ENCODE results near the gene NOP9. TPM values are rescaled to one million over a fixed set of nuclear protein-coding genes. Genes with fewer than 3 reads are reported as not detected.

The NOP9 gene, protein sequence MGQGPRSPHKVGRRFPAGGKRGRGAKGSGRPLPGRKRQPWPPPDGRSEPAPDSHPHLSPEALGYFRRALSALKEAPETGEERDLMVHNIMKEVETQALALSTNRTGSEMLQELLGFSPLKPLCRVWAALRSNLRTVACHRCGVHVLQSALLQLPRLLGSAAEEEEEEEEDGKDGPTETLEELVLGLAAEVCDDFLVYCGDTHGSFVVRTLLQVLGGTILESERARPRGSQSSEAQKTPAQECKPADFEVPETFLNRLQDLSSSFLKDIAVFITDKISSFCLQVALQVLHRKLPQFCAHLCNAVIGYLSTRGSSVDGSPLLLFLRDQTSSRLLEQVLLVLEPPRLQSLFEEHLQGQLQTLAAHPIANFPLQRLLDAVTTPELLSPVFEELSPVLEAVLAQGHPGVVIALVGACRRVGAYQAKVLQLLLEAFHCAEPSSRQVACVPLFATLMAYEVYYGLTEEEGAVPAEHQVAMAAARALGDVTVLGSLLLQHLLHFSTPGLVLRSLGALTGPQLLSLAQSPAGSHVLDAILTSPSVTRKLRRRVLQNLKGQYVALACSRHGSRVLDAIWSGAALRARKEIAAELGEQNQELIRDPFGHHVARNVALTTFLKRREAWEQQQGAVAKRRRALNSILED
- polyA plus RNA-seq, result 1 to 10 TPM in 2 of 3 donors, not detected in 1; 1.4 to 2.4 TPM

DNA sequence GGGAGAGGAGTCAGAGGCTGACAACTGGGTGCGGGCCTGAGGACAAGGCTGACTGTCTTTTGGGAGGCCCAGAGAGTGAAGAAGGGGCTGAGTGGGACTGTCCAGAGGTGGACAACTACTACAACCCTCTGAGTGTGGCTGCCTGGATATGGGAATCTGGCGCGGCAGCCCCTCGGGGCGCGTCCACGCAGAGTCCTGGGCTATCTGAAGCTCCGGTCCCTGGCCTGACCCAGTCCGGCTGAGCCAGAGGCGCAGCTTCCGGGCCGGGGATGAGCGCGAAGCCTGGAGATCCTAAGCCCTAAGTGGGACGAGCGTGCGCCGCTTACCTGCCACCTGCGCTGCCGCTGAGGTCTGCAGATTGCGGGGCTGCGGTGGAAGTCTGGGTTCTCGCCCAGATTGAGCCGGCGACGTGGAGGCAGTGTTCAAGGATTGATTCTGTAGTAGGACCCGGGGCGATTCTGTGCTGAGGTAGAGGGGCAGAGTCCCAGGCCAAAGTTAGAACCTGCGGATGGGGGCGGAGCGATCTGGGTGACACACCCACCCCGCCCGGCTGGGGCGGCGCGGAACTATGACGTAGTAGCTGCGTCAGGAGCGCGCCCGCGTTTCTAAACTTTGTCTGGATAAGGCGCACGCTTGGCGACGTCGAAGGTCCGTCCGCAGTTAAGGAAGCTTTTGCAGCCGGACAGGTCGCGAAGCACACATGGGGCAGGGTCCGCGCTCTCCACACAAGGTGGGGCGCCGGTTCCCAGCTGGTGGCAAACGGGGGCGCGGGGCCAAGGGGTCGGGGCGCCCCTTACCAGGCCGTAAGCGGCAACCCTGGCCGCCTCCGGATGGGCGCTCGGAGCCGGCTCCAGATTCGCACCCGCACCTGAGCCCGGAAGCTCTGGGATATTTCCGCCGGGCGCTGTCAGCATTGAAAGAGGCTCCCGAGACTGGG lies at the start of gene NOP9, which contains the start of gene DHRS1:
NOP9 (plus strand) TSS at position 596 of the 937 bp plus-strand sequence; CDS start at position 701, 105 bp downstream.
DHRS1 (minus strand) TSS at position 526 of the 937 bp plus-strand sequence. CDS start 674 bp downstream, outside the sequence.
- peak; percentile 89 to 91 (median 90) for DNase-seq
- H3K9me3 Mint-ChIP-seq, result no peaks in the 10 kb centered on the region
- H3K27me3 Mint-ChIP-seq (ENCODE audit: low read depth in 3 of 3), result peaks cover 2 to 8% (median 6%) of the 10 kb centered on the region in 3 donors
- H3K27ac Mint-ChIP-seq, result peak within 1 kb of the TSS; percentile 83 to 99 (median 96)
- H3K4me3 Mint-ChIP-seq, result peak within 1 kb of the TSS; percentile 90 to 96 (median 93)
- H3K4me1 Mint-ChIP-seq, result peaks cover 49 to 63% of the 10 kb centered on the region in 2 donors
- H3K36me3 Mint-ChIP-seq, result peaks cover 17 to 43% (median 21%) of the 10 kb centered on the region in 3 donors

DNA sequence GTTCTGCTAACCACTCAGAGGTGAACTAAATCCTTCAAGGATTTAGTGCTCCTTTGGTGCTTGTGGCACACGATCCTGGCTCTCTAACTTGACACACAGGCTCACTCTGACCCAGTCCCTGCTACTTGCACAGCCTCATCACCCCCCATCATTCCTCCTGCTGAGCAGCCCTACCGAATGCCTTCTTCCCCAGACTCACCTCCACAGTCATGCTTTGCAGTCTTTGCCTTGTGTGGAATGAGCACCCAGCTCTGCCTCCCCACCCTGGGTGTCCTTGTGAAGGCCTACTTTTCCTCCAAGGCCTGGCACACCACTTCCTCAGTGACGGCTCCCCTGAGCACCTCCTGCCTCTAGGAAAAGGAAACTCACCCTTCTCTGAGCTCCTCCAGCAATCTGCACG lies 49.3 kb upstream of the NOP9 start:
- H3K4me3 Mint-ChIP-seq, result no peak overlapping the region

DNA sequence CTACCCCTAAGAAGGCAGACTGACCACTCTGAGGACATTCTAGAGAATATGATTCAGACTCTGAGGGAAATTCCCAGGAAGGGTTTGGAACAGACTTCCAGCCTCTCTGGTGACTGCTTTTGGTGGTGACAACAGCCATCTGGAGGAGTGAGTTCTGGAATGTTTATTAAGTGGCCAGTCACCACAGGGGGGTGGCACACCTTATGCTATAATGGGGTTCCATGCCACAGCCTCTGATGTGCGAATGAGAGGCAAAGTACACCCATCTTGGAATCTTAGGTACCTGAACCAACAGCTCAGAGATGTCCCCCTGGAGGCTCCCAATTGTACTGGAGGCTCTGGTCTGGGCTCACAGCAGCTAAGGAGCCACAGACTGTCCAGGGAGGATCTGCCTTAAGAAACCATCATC lies 47.8 kb upstream of the NOP9 start:
- Mint-ChIP-seq H3K36me3 (peaks cover 6 to 16% (median 11%) of the 10 kb centered on the region in 3 donors), H3K27me3 (ENCODE audit: low read depth in 3 of 3) (peaks cover 0 to 4% (median 1%) of the 10 kb centered on the region in 3 donors), H3K9me3 (no peaks in the 10 kb centered on the region), H3K27ac (no peak overlapping the region), H3K4me3 (no peak overlapping the region), H3K4me1 (peaks cover 11 to 13% of the 10 kb centered on the region in 2 donors)
- no peak for DNase-seq

More for the DNA sequence above, 49.3 kb upstream of the NOP9 start:
- peaks cover 5 to 13% (median 6%) of the 10 kb centered on the region in 3 donors for H3K36me3 Mint-ChIP-seq
- peak overlapping the region in 3 of 6 donors; percentile 10 to 74 (median 32) for H3K27ac Mint-ChIP-seq
- peaks cover 0 to 4% (median 4%) of the 10 kb centered on the region in 3 donors for H3K27me3 Mint-ChIP-seq (ENCODE audit: low read depth in 3 of 3)
- H3K9me3 Mint-ChIP-seq, result no peaks in the 10 kb centered on the region
- DNase-seq, result no peak
- peaks cover 14 to 17% of the 10 kb centered on the region in 2 donors for H3K4me1 Mint-ChIP-seq

DNA sequence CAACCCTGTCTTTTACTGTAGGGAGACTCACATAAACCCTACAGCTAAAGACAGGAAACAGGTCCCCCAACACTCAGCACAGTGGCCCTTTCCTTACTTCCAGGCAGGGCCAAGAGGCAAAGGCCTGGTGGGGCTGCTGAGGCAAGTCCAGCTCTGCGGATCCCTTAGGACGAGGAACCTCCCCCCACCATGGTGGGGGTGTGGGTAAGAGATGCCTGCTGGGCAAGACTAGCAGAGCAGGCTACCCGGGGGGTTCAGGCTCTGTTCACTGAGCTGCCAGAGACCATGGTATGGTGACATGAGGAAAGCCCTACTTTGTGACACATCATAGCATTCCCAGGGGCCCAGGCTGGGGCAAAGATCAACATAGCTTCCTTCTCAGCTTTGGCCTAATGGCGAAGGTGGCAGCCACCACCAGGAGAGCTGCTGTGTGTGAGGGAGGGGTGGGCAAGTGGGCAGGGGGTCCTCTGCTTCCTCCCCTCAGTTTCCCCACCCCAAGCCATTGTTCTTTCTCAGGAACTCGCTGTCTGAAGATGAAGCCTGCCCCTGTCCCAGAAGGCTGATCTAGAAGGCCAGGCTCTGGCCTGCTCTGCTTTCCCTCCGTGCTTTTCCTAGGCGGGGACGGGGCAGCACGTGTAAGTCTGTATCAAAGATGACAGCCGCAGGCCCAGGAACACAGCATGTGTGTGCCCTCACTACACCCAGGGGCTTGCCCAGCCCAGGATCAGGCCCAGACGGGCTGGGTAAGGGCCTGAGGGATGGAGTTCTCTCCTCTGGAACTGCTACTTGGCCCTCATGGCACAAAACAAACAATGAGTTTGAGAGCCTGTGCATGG lies 47.1 kb upstream of the NOP9 start:
- H3K27me3 Mint-ChIP-seq (ENCODE audit: low read depth in 3 of 3), result peaks cover 0 to 2% (median 0%) of the 10 kb centered on the region in 3 donors
- no peak for DNase-seq
- no peak overlapping the region for H3K27ac Mint-ChIP-seq
- no peaks in the 10 kb centered on the region for H3K9me3 Mint-ChIP-seq
- peaks cover 6 to 16% (median 11%) of the 10 kb centered on the region in 3 donors for H3K36me3 Mint-ChIP-seq
- no peak overlapping the region for H3K4me3 Mint-ChIP-seq
- H3K4me1 Mint-ChIP-seq, result peaks cover 6 to 7% of the 10 kb centered on the region in 2 donors

DNA sequence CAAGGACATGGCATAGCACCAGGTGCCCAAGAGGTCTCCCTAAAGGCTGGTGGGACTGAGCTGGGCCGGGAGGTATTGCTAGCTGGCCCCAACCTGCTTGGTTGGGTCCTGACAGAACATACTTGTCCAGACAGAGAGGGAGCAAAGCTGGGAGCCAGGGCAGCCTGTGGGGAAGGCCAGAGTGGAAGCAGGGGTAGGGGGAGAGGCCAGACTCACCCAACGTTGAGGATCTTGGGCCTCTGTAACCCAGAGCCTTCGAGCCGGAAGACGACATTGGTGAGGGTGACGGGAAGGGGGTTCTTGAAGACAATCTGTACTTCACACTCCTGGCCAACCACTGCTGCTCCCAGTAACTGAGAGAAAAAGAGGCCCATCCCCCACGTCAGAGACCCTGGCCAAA lies 45.7 kb upstream of the NOP9 start:
- Mint-ChIP-seq H3K36me3 (peaks cover 6 to 19% (median 11%) of the 10 kb centered on the region in 3 donors), H3K9me3 (no peaks in the 10 kb centered on the region), H3K27ac (no peak overlapping the region), H3K4me1 (no peaks in the 10 kb centered on the region), H3K4me3 (no peak overlapping the region), H3K27me3 (ENCODE audit: low read depth in 3 of 3) (no peaks in the 10 kb centered on the region)
- no peak for DNase-seq

DNA sequence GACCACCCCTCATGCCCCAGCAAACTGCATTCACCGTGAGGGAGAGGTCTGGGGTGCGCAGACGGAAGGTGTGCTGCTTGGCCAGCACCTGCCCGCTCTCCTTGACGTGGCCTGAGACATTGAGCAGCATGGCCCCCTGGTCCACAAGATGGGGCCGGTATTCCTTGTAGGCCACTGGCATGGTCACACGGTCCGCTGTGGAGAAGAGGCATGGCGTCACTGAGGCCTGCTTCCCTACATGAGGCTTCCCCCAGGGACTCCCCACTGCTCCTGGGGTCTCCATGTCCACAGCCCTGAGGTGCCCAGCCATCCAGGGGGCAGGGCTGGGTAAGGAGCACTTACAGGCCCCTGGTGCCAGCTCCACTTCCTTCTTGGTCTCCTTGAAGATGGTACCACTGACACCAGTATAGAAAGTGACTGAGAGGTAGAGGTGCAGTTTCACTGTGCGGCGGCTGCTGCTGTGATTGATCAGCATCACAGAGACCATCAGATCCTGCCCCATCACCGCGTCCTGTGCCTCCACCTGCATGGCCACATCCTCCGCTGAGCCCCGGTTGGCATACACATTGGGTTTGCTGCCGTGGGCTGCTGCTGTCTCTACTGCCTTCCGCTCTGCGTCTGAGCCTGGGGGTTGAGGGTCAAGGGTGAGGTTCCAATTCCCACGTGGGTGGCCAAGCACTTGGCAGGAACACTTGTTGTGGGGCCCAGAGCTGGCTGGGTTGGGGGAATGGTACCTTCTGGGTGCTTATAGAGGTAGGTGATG lies 44.8 kb upstream of the NOP9 start:
- no peak overlapping the region for H3K4me3 Mint-ChIP-seq
- no peak for DNase-seq
- no peaks in the 10 kb centered on the region for H3K4me1 Mint-ChIP-seq
- no peak overlapping the region for H3K27ac Mint-ChIP-seq
- no peaks in the 10 kb centered on the region for H3K9me3 Mint-ChIP-seq
- no peaks in the 10 kb centered on the region for H3K27me3 Mint-ChIP-seq (ENCODE audit: low read depth in 3 of 3)
- H3K36me3 Mint-ChIP-seq, result peaks cover 6 to 19% (median 11%) of the 10 kb centered on the region in 3 donors

DNA sequence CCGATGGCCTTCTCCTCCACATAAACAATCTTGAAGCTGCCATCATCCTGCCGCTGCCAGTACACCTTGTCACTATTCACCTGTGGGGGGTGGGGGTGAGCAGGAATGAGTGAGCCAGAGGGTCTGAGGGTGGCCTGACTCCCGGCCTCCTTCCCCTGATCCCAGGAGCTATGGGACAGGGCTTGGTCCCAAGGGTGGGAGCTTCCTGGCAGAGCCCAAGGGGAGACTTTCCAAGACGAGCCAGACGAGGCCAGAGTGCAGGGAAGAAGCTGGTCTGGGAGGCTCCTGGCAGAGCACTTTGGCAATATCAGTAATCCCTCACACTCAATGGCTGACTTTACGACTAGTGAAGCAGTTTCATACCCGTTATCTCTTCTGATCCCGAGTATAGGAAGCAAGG lies 44.2 kb upstream of the NOP9 start:
- H3K9me3 Mint-ChIP-seq, result no peaks in the 10 kb centered on the region
- H3K27me3 Mint-ChIP-seq (ENCODE audit: low read depth in 3 of 3), result no peaks in the 10 kb centered on the region
- no peak for DNase-seq
- H3K36me3 Mint-ChIP-seq, result peaks cover 6 to 21% (median 9%) of the 10 kb centered on the region in 3 donors
- no peak overlapping the region for H3K4me3 Mint-ChIP-seq
- H3K4me1 Mint-ChIP-seq, result no peaks in the 10 kb centered on the region
- peak overlapping the region in 1 of 6 donors; percentile 40 for H3K27ac Mint-ChIP-seq

DNA sequence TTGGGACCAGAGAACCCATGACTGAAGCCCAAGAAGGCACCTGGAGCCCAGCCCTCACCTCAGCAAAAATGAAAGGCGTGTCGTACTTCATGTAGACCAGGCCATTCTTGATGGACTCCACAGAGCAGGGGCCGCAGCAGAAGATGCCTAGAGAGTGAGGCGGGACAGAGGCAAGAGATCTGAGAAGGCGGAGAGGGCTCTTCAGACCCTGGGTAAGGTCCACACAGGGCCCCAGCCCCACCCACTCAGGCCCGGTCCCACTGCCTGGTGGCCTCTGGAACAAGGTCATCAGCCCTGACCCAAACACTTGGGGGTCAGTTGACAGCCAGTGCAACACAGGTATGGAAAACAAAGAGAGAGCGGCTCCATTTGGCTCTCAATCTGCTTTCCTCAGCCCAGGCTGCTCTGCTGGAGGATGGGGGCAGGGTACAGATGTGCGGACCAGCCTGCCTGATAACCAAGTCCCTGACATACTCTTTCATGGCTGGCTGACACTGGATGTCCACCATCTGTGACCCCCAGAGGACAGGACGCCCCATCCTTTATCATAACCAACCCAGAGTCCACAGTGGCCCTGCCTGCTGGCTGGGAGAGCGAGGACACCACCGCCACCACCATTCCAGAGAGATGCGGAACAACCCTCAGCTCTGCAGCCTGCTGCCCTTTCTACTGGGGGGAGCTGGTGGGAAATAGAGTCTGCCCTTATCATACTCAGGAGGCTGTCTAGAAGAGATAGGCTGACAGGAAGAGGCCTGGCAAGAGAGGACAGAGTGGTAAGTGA lies 43.5 kb upstream of the NOP9 start:
- peak overlapping the region in 2 of 6 donors; percentile 26 to 40 for H3K27ac Mint-ChIP-seq
- no peaks in the 10 kb centered on the region for H3K4me1 Mint-ChIP-seq

DNA sequence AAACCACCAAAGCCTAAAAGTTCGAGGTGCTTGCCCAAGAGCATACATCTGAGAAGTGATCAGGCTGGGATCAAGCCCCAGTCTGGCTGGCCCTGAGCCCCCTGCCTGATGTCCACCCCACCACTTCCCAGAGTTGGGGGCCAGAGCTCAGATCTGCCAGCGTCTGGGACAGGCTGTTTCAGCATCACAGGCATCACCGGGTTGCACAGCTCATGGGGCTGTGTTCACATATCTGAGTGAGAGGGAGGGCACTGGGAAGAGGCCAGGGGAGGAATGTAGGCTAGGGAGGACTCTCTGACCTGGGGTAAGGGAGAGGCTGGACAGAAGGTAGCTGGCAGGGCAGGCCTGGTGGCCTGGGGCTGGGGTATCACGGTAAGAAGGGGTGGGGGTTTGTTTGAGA lies 42.7 kb upstream of the NOP9 start:
- H3K36me3 Mint-ChIP-seq, result peaks cover 0 to 23% (median 6%) of the 10 kb centered on the region in 3 donors
- H3K9me3 Mint-ChIP-seq, result no peaks in the 10 kb centered on the region
- no peak overlapping the region for H3K4me3 Mint-ChIP-seq
- H3K4me1 Mint-ChIP-seq, result no peaks in the 10 kb centered on the region
- DNase-seq, result no peak
- H3K27me3 Mint-ChIP-seq (ENCODE audit: low read depth in 3 of 3), result no peaks in the 10 kb centered on the region
- H3K27ac Mint-ChIP-seq, result no peak overlapping the region

More for the DNA sequence above, 43.5 kb upstream of the NOP9 start:
- H3K36me3 Mint-ChIP-seq, result peaks cover 6 to 24% (median 6%) of the 10 kb centered on the region in 3 donors
- DNase-seq, result no peak
- no peaks in the 10 kb centered on the region for H3K9me3 Mint-ChIP-seq
- H3K27me3 Mint-ChIP-seq (ENCODE audit: low read depth in 3 of 3), result no peaks in the 10 kb centered on the region
- H3K4me3 Mint-ChIP-seq, result no peak overlapping the region

DNA sequence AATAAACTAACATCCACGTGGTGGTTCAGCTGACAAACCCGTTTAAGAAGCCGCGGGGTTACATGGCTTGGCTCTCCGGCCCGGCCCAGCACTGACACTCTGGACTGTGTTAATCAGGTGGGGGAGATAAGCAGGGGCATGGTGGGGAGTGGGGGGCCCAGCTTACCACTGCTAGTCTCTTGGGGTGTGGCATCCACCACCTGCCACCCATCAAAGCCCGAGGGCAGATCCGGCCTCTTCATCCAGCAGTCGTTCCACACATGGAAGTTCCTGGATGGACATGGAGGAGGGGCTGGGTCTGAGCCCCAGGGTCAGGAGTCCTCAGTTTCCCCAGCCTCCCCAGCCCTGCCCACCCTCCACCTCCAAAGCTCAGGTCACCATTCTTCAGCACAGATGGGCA lies 41.5 kb upstream of the NOP9 start:
- Mint-ChIP-seq H3K27me3 (ENCODE audit: low read depth in 3 of 3) (no peaks in the 10 kb centered on the region), H3K9me3 (no peaks in the 10 kb centered on the region), H3K36me3 (peaks cover 0 to 26% (median 6%) of the 10 kb centered on the region in 3 donors), H3K4me3 (no peak overlapping the region), H3K4me1 (no peaks in the 10 kb centered on the region), H3K27ac (no peak overlapping the region)
- no peak for DNase-seq

DNA sequence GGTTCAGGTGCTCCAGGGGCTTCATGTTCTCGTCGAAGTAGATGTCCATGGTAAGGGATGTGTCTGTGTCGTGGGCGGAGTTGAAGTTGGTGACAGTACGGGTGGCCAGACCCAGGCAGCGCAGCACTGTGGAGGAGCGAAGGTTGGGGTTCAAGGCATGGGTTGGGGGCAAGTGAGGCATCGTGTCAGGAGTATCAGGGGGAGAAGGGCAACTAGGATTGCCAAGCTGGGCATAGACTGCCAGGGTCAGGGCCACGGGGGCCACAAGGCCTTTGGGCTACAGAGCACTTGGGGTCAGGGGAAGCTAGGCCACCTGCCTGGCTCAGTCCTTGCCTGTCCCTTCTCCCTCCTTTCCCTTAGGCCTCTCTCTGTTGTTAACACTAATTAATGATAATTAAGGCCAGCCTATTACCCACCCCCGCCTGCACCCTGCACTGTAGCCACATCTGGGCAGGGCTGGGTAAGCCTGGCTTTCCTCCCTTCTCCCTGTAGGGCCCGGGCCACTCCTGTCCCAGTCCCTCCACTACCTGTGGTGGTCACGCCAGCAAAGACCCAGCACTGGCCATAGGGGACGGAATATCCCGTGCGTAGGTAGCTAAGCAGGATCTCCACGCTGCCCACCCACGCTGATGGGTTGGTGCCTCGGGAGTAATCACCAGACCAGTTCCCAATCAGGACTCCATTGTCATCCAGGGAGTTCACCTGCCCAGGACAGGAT lies 40.9 kb upstream of the NOP9 start:
- no peaks in the 10 kb centered on the region for H3K9me3 Mint-ChIP-seq
- H3K4me3 Mint-ChIP-seq, result no peak overlapping the region
- H3K27me3 Mint-ChIP-seq (ENCODE audit: low read depth in 3 of 3), result no peaks in the 10 kb centered on the region
- H3K4me1 Mint-ChIP-seq, result no peaks in the 10 kb centered on the region
- H3K36me3 Mint-ChIP-seq, result peaks cover 0 to 26% (median 6%) of the 10 kb centered on the region in 3 donors
- no peak for DNase-seq
- H3K27ac Mint-ChIP-seq, result peak overlapping the region in 1 of 6 donors; percentile 28

Data from immature natural killer cell (primary cell).